GM19463 (cell line): Measurements from ENCODE around the gene LRFN4.

Source experiments
- ATAC-seq: cut with Tn5 transposase; IDR thresholded peaks from one replicate; pipeline ENCODE4 v1.9.1; 2021; ENCODE audit warnings: mild to moderate bottlenecking, moderate library complexity; ENCODE audit not compliant: unreplicated experiment

The LRFN4 gene

GRCh38 chr11:66887526-66887925 is 30.7 kb downstream of the LRFN4 start:
- ATAC-seq: no peak

DNA sequence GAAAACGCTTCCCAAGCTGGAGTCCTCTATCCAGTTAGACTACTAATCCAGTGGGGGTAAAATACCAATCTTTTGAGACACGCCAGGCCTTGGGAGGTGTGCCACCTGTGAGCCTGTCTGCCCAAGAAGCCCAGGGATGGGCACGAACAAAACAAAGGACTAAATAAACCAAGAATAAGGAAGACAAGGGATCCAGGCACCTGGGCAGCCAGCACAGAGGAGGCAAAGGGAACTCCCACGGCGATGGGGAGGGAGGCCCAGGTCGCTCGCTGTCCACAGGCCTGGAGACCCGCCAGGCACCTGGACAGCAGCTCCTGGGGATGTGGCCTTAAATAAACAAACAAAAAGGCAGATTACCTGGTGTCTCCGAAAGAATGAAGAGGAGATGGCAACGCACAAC is 31.4 kb downstream of the LRFN4 start:
- no peak for ATAC-seq

- no peak for ATAC-seq
These were observed 33.1 kb downstream of the LRFN4 start for GRCh38 chr11:66889960-66890359.

DNA sequence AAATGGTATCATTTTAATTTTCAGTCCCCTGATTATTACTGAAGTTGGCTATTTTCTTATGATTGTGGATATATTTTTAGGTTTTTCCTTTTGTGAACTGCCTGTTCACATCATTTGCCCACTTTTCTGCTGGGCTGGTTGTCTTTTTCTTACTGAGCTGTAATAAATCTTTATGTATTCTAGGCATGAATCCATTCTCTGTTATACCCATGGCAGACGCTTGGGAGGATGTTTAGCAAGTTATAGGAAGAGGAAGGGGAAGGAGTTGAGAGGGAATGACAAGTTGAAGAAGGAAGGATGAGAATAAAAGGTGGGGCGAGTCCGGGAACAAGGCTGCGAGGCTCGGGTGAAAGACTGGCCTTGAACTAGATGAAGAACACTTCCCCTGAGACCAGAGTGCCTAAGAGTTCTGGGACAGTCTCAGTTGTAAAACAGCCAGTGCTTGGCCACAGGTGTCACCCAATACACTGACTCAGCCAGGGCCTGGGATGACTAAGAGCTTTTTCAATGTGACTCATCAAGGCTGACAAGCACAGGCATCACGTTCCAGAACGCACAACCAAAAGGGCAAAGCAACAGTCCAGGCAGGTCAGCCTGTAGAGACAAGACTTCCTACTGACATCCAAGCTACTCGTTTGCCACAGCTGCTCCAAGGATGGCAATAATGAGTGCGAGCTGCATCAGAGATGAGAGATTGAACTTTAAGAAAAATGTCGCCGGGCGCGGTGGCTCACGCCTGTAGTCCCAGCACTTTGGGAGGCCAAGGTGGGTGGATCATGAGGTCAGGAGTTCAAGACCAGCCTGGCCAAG is 35.2 kb downstream of the LRFN4 start:
- peak; percentile 87 for ATAC-seq

DNA sequence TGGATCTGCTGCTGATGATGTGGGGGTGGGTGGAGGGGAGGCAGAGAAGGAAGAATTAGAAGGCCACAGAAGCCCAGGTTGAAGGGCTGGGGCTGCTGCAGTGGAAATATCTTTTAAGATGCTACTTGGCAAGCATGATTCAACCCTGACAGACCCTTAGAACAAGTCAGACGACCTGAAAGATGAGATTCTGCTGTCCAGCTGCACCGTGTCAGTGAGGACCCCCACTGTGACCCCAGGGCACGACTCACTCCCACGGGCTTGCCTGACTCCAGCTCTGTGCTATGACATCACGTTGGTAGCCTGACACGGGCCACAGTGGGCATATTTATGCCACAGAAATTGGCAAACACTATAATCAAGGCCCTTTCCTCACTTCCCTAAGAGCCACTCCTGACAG is 36.0 kb downstream of the LRFN4 start:
- ATAC-seq: no peak

GRCh38 chr11:66894141-66894540 is 37.3 kb downstream of the LRFN4 start:
- ATAC-seq: no peak

DNA sequence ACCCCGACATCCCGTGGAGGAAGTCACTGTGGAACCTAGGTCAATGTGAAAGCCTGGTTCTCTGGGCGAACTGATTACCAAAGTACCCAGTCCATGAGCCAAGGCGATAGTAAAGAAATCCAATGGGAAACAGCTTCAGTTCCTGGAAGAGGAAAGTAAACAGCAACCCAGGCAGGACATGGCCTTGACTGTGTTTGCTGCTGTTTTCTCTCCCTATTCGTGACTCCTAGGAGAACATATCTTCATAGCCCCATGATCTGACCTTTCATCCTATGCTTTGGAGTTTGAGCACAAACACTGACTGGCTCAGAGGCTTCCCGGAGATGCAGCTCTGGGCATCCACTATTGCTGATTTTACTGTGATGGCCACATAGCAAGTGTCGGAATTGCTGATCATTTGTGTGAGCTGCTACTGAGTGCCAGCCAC is 45.1 kb downstream of the LRFN4 start:
- no peak for ATAC-seq

DNA sequence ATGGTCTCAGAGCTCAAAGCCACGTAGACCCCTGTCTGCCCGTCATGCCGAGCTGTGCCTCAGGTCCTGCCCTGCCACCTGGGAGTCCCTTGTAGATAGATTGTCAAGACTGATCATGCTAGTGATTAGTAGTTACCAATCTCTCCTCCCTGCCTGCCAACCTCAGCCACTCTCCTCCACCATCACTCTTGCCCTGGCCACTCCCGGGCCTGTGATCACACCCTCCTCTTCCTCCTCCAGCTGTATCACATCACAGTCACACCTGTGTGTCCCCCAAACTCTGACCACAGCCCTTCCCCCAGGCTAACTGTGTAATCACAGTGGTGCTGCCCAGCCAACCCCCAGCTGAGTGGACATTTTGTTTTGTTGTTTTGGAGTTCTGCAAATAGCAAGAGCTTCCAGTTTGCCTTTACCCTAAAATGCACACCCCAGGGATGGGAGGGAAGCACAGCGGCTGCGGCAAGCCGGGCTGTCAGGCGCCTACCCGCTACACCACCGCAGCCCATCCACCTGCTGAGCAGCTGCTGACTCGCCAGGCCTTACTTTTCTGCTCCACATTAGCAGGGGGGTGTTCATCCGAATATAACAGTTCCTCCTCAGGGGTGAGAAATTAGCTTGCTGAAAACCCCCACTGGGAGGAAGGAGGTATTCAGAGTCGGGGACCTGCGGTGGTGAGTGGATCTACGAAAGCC is 45.8 kb downstream of the LRFN4 start:
- no peak for ATAC-seq

- ATAC-seq: no peak
These were observed 47.2 kb downstream of the LRFN4 start for GRCh38 chr11:66904055-66904454.

DNA sequence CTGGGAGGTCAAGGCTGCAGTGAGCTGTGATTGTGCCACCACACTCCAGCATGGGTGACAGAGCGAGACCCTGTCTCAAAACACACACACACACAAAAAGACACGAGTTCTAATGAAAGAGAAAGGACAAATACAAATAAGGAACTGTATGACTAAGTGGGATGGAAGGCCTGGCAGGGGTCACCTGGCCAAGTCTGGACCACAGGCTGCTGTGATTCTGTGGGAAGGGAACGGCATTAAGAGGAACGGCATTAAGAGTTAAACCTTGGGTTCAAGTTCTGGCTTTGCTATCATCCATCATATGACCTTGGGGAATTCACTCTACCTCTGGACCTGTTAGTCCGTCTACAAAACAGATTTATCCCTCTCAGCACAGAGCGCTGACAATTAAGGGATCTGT is 47.7 kb downstream of the LRFN4 start:
- no peak for ATAC-seq

- ATAC-seq: no peak
These were observed 48.2 kb downstream of the LRFN4 start for GRCh38 chr11:66904981-66905521.

DNA sequence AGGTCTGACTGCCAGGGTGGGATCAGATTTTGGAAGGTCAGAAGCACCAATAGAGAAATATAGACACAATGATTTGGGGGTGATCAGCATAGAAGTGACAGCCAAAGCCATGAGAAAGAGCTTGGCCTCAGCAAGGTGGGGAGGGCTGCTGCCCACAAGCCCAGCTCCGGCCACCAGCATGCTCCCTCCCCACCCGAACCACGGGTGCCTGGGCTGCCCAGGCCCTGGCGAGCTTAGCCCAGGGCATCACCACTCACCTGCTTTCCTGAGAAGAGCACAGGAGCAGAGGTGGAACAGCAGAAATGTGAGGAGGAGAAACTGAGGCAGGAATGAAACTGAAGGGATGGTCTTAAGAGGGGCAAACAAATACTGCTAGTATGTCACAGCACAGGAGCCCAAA is 48.8 kb downstream of the LRFN4 start:
- no peak for ATAC-seq

- ATAC-seq: no peak
These were observed 49.3 kb downstream of the LRFN4 start for GRCh38 chr11:66906061-66906733.

- no peak for ATAC-seq
These were observed 51.1 kb downstream of the LRFN4 start for GRCh38 chr11:66907751-66908630.

- no peak for ATAC-seq
These were observed 52.3 kb downstream of the LRFN4 start for GRCh38 chr11:66909181-66909580.

- no peak for ATAC-seq
These were observed 53.2 kb downstream of the LRFN4 start for GRCh38 chr11:66910016-66910415.
